Measurements from ENCODE around the gene THAP7. TPM values are rescaled to one million over a fixed set of nuclear protein-coding genes. Genes with fewer than 3 reads are reported as not detected.

Gene THAP7
- total RNA-seq, 1 experiment from 2014 or later, result 41.1 TPM

DNA sequence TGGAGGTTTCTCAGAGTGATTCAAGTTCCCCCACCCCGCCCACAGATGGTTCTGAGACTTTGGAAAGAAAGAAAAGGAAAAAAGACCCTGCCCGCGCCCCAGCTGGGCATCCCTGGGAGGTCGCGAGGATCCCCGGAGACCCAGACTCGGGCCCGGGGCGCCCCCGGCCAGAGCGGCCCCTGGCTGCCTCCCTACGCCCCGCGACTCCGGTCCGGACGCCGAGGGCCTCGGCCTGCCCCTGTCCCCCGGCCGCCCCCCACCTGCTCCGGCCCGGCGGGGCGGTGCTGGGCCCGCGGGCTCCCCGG lies 37.2 kb downstream of the THAP7 start:
- no peak for DNase-seq (ENCODE audit: low read depth)

DNA sequence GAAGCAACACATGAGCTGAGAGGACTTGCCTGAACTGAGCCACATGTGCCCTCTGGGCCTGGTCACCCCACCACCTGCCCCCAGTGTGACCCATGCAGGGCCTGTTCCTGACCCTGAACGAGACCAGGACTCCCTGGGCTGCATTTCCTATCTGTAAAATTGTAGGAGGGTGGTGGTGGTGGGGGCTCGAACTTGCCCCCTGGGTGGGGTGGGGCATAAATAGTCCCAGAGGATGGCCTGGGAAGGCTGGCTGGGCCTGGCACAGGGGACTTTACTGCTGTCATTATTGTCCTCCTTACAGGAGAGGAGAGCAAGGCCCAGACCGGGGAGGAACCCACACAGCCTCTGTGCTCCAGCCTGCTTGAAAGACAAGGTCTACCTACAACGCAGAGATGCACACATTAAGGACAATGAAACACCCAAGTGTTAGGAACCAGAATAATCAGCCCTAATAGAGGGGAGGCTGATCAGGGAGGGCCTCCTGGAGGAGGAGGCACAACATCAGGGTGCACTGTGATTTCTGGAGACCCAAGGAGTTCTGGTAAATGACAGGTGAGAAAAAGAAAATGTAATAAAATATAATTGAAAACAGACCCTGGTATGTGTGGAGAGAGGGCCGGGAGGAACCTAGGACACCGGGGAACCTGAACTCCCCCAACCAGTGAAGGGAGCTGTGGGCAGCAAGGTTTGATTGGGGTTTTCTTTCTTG lies 37.7 kb downstream of the THAP7 start:
- no peak for DNase-seq (ENCODE audit: low read depth)

DNA sequence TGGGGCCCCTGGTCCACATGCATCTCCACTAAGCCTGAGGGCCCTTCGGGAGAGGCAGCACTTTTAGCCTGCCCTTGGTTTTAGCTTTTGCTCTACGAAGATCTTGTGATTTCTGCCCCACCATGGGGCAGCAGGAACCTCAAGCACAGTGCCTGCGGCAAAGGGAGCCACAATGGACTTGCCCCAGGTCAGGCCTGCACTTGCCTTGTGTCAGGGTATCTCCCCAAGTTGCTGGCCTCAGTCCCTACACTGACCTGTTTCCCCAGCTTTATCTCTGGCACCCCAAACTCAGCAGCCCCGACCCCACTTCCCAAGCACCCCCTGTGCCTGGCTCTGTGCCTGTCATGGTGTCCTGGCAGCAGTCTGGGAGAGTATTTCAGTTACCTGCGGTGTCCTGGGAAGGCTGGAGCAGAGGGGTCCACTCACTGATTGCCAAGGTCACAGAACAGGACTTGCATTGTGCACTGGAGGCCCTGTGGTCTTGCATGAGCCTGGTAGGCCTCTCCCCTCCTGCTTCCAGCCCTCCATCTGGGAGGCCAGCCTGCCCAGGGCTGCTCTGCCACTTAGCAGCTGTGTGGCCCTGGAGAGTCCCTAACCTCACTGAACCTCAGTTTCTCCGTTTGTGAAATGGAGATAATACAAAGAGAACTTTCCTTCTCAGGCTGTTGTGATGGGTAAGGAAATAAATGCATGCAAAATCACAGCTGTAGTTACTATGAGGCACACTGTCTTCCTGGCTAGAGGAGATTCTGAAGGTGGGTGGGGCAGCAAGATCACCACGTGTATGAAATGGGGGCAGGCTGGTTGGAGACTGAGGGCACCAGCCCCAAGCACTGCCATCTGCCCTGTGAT lies 38.5 kb downstream of the THAP7 start:
- DNase-seq (ENCODE audit: low read depth), result no peak

DNA sequence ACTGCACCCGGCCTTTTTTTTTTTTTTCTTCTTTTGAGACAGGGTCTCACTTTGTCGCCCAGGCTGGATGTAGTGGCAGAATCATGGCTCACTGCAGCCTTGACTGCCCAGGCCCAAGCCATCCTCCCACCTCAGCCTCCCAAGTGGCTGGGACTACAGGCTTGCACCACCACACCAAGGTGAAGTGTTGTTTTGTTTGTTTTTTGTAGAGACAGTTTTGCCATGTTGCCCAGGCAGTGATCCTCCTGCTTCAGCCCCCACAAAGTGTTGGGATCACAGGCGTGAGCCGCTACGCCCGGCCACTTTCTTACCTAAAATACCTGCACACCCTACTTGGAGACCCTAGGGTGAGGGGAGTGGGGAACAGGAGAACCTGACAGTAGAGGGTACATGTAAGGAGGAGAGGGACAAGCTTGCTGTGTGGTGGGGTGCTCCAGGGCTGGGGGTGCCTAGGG lies 39.4 kb downstream of the THAP7 start:
- no peak for DNase-seq (ENCODE audit: low read depth)

DNA sequence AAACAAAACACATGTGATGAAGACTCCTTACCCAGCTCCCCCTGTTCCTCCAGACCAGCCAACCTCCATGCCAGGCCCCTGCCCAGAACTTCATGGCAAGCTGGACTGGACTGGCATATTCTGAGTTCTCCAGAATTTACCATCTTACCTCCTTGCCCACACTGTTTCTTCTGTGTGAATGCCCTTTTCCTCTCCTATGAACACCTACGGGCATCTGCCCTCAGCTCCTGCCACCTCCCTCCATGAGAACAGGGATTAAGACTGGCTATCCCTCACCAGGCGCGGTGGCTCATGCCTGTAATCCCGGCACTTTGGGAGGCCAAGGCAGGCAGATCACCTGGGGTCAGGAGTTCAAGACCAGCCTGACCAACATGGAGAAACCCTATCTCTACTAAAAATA lies 41.3 kb downstream of the THAP7 start:
- DNase-seq (ENCODE audit: low read depth), result no peak

DNA sequence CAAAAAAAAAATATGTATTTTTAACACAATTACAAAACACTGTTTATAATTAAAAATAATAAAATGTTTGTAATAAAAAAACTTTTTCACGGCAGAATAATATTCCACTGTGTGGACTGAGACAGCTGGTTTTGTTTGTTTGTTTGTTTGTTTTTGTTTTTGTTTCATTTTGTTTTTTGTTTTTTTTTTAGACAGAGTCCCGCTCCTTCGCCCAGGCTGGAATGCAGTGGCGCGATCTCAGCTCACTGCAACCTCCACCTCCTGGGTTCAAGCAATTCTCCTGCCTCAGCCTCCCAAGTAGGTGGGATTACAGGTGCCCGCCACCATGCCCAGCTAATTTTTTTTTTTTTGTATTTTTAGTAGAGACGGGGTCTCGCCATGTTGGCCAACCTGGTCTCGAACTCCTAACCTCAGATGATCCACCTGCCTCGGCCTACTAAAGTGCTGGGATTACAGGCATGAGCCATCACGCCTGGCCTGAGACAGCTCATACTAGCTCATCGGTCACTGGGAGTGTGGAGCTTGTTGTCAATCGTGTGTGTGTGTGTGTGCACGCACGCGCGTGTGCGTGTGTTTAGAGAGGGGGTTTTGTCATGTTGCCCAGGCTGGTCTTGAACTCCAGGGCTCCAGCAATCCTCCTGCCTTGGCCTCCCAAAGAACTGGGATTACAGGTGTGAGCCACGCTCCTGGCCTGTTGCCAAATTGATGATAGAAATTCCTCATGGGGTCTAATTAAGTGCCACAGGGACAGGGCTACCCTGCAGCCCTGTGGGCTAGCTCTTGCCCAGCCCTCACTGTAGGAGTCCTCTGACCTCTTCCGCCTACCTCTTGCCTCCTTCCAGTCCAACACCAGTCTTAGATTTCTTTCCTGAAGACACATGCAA lies 42.1 kb downstream of the THAP7 start:
- DNase-seq (ENCODE audit: low read depth), result no peak

DNA sequence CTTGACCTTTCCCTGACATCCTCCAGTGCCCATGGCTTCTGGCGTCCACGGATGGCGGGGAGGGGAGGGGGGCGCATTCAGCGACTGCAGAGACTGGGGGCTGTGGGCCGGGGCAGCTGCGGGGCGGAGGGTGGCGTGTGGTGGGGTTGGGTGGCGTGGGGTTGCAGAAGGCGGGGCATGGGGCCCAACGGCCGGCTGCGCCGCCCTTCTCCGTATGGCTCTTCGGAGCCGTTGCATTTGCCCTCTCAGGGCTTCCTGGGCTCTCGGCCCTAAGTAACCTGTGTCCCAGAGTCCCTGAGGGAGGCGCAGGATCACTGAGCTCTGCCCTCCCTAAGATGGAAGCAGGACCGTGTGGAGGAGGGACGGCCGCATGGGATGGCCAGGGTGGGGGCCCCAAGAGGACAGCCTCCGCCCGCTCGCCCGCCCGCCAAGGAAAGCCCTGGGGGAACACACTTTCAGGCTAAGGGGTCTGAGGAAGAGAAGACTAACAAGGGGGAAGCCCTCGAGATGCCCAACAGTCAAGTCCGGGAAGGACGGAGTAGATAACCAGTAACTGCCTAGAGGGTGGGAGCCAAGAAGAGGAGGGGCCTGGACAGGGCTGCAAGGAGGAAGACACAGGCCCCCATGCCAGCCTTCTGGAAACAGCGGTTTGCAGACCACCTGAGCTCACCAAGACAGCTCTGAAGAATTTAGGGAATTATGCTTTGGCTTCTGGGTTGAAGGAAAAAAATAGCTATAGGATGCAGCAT lies 44.1 kb downstream of the THAP7 start:
- peak; percentile 53 for DNase-seq (ENCODE audit: low read depth)

DNA sequence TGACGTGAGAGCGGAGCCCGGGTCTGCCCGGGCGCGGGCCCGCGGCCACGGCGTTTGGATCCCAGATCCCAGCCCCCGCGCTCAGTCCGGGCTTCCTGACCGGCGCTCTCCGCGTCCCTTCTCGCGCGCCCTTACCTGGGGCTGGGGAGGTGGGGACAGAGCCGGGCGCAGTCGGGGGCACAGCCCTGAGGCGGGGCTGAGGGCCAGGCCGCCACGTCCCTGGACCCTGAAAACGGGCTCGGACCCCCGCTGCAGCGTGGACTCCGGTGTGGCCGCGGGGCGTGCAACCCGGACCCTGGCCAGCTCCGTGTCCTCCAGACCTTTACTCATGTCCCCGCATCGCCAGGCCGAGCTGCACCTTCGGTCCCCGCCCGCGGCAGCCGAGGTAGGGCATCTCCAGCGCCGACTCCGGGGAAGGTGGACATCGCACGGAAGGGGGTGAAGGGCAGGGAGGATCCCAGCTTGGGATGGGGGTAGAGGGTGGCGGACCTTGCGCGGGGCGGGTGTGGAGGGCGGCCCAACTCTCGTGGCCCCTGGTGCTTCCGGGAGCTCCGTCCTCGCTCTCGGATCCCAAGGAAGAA lies 44.7 kb downstream of the THAP7 start:
- no peak for DNase-seq (ENCODE audit: low read depth)

DNA sequence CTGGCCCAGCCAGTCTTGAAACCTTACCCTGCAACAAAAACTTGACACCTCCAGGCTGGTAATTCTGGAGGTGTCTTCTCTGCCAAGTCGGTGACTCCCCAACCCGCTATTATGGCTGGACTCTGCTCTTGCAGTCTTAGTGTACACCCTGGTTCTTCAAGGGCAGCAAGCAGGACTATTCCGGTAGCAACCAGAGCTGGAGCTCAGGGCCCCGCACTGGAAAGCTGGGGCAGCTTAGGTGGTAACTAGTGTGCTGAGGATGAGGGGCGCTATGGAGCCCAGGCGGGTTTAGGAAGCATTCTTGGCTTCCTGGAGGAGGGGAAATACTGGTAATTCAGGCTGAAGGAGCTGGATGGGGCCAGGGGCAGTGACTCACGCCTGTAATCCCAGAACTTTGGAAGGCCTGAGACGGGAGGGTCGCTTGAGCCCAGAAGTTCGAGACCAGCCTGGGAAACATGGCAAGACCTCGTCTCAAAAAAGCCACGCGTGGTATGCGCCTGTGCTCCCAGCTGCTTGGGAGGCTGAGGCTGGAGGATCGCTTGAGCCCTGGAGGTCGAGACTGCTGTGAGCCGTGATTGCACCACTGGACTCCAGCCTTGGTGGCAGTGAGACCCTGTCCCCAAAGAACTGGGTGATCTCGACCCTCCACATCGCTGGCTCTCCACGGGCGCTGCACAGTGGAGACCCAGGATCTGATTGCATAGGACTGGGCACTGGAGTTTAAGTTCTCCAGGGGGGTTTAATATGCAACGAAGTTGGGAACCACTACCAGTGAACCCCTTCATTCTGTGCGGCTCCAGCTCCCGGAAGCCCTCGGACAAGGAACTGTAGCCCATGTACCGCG lies 45.4 kb downstream of the THAP7 start:
- DNase-seq (ENCODE audit: low read depth), result no peak

DNA sequence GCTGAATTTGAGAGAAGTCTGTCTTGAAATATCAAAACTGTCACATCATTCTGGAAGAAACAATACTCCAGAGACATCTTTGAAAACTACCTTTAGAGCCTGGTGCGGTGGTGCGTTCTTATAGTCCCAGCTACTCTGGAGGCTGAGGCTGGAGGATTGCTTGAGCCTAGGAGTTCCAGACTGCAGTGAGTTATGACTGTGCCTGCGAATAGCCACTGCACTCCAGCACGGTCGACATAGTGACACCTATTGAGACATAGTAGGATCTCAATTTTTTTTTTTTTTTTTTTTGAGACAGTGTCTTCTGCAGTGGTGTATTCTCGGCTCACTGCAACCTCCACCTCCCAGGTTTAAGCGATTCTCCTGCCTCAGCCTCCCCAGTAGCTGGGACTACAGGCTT lies 46.4 kb downstream of the THAP7 start:
- no peak for DNase-seq (ENCODE audit: low read depth)

DNA sequence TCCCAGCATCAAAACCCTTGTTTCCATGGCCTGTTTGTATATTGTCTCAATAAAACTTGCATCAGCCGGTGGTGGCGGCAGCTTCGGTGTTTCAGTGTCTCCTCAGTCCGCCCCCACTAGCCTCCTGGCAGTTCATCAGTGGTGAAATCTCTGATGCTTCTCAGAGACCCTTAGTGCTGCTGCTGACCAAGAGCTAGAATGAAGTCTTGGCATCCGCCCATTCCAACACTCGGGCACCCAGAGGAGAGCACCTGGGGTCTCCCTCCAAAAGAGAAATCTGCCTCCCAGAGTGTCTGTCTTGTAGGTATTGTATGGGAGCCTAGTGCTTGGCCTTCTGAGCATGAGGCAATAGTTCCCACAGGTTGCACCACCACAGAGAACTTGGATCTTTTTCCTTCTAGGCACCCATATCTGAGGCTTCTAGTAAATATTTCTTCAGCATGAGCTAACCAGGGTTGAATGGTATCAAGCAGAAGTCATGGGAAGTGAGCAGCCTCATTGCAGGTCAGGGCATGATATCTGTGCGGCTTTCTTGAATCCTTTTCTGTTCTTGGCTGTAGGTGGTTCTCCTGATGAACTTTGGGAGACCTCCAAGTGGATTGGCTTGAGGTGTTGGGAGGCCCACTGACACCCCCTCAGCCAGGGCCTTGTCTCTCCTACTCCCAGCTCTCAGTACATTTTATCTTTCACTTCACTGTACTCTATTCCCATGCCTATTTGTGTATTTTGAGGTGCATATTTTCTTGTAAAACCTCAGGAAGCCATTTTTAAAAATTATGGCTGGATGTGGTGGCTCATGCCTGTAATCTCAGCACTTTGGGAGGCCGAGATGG lies 48.0 kb downstream of the THAP7 start:
- no peak for DNase-seq (ENCODE audit: low read depth)

DNA sequence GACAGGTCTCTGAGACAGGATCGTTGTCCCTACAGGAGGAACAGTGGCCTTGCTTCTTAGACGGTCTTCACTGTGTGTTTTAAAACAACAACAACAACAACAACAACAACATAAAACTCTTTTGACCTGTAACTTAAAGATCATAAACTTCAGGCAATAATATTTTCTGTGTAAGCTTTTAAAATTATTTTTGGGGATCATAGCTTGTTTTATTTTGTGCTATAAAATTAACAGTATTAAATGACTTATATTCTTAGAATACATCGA lies 48.6 kb downstream of the THAP7 start:
- DNase-seq (ENCODE audit: low read depth), result no peak

DNA sequence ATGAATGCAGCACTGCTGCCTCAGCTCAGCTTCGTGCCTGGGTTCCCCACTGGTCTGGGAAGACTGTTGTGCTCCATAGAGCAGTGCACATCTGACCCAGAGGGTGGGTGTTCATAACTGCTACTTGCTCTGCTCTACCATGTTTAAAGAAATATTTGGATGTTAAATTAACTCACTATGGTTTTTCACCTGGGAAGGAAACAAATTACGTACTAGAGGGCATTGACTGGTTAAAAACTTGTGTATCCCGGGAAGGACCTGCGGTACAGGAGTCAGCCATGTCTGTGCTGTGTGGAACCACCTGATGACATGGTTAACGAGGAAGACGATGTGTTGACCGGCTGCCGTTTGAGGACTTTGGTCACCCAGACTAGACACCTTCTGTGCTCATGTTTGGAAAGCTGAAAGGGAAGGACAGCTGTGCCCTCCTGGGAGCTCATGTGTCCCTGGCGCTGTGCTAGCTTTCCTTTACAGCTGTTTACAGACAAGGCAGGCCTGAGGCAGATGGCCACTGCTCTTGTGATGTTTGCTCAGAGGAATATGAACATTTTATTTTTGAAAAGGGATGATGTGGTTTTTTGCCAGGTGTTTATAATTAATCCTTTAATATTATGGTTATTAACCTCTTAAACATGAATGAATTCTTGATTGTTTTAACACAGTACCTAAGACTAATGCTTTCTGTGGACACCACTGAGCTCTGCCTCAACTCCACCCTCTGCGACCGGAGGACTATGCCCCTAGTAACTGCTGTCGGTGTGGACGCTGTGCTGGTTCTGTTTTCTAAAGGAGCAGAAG lies 49.2 kb downstream of the THAP7 start:
- DNase-seq (ENCODE audit: low read depth), result no peak

DNA sequence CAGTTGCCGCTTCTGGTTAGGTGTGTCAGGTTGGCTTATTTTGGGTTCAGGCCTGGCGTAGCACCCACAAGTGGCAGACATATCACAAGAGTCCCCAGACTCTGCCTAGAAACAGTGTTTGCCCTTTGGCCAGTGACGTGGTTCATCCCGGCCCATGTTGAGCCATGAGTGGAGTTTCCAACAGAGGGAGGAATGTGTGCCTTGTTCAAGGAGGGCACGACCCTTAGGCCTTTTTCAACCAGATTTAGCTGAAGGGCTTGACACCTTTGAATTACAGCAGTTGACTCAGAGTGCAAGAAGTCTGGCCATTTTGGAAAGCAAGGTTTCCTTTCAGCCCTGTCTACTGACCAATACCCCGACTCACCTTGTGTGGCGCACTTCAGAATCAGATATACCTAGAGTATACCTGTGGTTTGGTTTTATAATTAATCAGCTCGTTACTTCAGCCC lies 50.0 kb downstream of the THAP7 start:
- DNase-seq (ENCODE audit: low read depth), result no peak

DNA sequence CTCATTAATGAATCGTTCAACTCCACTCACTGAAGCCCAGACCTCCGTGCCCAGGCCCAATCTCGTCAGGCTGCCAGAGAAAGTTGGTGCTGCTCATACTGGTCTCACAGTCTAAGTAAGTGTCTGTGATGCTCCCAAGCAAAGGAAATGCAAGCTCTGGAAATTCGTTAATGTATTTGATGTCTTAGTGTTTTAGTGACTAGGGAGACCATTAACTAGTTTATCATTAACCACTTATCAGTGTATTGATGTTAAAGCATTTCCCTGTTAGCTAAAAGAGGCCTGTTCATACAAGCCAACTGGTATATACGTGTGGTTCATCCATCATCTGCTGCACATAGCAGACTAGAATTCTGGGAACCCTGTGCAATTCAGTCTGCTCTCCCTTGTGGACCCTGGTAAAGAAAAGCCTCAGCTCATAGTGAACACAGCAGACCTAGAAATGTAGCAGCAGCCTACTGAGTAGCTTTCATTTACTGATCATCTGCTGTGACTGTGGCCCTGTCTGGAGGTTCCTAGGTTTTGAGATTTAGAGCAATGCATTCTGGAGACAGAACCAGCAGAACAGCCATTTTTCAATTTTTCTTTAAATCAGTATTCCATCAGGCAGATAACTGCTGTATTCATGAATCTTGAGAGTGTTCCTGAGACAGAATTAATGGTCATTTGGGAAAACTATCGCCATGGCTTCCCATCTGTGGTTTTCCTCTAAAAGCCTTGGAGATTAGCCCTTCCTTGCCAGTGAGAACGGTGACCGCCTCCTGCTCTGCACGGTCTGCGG lies 50.6 kb downstream of the THAP7 start:
- DNase-seq (ENCODE audit: low read depth), result no peak

DNA sequence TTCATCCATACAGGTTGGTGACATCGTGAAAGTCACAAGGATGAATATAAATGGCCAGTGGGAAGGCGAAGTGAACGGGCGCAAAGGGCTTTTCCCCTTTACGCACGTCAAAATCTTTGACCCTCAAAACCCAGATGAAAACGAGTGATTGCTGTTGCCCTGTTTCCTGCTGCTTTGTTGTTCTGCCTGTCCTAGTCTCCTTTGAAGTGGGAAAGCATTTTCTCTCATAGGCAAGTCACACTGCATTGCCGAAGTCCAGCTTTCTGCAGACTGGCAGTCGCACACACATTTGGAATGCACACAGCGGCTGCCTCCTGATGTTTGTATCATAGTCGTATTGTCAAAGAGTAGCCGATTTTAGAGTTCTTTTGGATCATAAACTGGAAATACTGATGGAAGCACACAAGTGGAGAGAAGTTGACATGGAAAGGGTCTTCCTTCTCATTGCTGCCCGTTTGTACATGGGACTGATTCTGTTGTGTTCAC lies 52.2 kb downstream of the THAP7 start:
- DNase-seq (ENCODE audit: low read depth), result no peak
